ENCODE results near the gene DENR. TPM values are rescaled to one million over a fixed set of nuclear protein-coding genes. Genes with fewer than 3 reads are reported as not detected.

Gene DENR
- polyA plus RNA-seq, 1 donor from 2014 or later = 85.1 TPM

DNA sequence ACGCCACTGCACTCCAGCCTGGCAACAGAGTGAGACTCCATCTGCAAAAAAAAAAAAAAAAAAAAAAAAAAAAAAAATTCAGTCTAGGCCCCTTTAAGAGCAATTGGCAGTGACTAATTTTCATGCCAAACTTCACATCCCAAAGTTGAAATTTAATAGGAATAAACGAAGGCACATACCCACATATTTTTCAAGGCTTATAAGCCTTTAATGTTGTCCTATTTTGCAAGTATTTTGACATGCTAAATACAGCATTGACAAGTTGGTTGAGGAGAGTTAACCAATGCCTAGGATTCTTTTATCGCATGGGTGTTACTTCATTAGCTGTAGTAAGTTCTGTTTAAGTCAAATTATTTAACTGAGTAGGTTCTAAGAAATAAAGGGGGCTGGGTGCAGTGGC lies 59.2 kb downstream of the DENR start:
- no peak for TF ChIP-seq POLR2AphosphoS5 (IDR thresholded peaks at IDR 0.05)
- no peak for TF ChIP-seq RAD21 (conservative IDR thresholded peaks at IDR 0.05)
- TF ChIP-seq TAF1 (IDR thresholded peaks at IDR 0.05; ENCODE audit: low read depth) = no peak
- TF ChIP-seq, protein P1, sequence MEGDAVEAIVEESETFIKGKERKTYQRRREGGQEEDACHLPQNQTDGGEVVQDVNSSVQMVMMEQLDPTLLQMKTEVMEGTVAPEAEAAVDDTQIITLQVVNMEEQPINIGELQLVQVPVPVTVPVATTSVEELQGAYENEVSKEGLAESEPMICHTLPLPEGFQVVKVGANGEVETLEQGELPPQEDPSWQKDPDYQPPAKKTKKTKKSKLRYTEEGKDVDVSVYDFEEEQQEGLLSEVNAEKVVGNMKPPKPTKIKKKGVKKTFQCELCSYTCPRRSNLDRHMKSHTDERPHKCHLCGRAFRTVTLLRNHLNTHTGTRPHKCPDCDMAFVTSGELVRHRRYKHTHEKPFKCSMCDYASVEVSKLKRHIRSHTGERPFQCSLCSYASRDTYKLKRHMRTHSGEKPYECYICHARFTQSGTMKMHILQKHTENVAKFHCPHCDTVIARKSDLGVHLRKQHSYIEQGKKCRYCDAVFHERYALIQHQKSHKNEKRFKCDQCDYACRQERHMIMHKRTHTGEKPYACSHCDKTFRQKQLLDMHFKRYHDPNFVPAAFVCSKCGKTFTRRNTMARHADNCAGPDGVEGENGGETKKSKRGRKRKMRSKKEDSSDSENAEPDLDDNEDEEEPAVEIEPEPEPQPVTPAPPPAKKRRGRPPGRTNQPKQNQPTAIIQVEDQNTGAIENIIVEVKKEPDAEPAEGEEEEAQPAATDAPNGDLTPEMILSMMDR (IDR thresholded peaks at IDR 0.05; ENCODE audit: poor library complexity, severe bottlenecking) = no peak
- no peak for TF ChIP-seq EZH2 (IDR thresholded peaks at IDR 0.05; ENCODE audit: borderline replicate concordance, insufficient read depth, low read length, poor library complexity, severe bottlenecking)
- no peak for TF ChIP-seq EP300 (conservative IDR thresholded peaks at IDR 0.05; ENCODE audit: poor library complexity, severe bottlenecking)
- TF ChIP-seq, protein P2, sequence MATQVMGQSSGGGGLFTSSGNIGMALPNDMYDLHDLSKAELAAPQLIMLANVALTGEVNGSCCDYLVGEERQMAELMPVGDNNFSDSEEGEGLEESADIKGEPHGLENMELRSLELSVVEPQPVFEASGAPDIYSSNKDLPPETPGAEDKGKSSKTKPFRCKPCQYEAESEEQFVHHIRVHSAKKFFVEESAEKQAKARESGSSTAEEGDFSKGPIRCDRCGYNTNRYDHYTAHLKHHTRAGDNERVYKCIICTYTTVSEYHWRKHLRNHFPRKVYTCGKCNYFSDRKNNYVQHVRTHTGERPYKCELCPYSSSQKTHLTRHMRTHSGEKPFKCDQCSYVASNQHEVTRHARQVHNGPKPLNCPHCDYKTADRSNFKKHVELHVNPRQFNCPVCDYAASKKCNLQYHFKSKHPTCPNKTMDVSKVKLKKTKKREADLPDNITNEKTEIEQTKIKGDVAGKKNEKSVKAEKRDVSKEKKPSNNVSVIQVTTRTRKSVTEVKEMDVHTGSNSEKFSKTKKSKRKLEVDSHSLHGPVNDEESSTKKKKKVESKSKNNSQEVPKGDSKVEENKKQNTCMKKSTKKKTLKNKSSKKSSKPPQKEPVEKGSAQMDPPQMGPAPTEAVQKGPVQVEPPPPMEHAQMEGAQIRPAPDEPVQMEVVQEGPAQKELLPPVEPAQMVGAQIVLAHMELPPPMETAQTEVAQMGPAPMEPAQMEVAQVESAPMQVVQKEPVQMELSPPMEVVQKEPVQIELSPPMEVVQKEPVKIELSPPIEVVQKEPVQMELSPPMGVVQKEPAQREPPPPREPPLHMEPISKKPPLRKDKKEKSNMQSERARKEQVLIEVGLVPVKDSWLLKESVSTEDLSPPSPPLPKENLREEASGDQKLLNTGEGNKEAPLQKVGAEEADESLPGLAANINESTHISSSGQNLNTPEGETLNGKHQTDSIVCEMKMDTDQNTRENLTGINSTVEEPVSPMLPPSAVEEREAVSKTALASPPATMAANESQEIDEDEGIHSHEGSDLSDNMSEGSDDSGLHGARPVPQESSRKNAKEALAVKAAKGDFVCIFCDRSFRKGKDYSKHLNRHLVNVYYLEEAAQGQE (IDR thresholded peaks at IDR 0.05; ENCODE audit: borderline replicate concordance) = no peak
- no peak for TF ChIP-seq SMC3 (conservative IDR thresholded peaks at IDR 0.05; ENCODE audit: poor library complexity)
- TF ChIP-seq MXI1 (conservative IDR thresholded peaks at IDR 0.05; ENCODE audit: poor library complexity, severe bottlenecking) = no peak
- Histone ChIP-seq H3K79me2 (replicated peaks; ENCODE audit: insufficient read depth, low read length) (no peaks in the 10 kb centered on the region), H4K20me1 (ENCODE audit: insufficient read depth) (no peaks in the 10 kb centered on the region), H2AFZ (ENCODE audit: low read depth, low read length) (no peak overlapping the region), H3K4me2 (ENCODE audit: low read length) (no peak overlapping the region), H3K9me3 (ENCODE audit: low read length) (no peaks in the 10 kb centered on the region), H3K4me3 (ENCODE audit: low read length) (no peak overlapping the region), H3K27ac (ENCODE audit: low read length) (no peak overlapping the region), H3K9me2 (ENCODE audit: insufficient read depth, low read length) (no peaks in the 10 kb centered on the region), H3K9ac (ENCODE audit: low read length) (no peak overlapping the region), H3K27me3 (ENCODE audit: insufficient read depth, low read depth, low read length) (no peaks in the 10 kb centered on the region), H3F3A (ENCODE audit: insufficient read depth, low read length, poor library complexity, severe bottlenecking) (no peaks in the 10 kb centered on the region), H3K36me3 (ENCODE audit: insufficient read depth, low read length) (no peaks in the 10 kb centered on the region)

DNA sequence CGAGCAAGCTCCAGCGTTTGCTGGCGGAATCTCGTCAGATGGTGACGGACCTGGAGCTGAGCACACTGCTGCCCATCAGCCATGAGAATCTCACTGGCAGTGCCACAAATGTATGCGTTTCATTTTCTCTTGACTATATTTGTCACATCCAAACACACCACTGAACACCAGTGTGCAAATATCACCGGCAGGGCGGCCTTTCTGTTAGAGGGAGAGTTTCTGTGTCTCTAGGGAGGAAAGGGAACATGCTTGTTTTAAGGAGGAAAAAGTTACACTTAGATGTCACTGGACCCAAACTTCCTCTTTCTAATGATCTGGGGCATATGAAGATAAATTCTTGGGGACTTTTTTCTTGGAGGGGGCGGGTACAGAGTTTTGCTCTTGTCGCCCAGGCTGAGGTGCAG lies 60.7 kb downstream of the DENR start:
- no peak overlapping the region for H3K27ac ChIP-seq (ENCODE audit: low read length)
- H3K4me3 ChIP-seq (ENCODE audit: low read length) = no peak overlapping the region
- H3K27me3 ChIP-seq (ENCODE audit: insufficient read depth, low read depth, low read length) = no peaks in the 10 kb centered on the region
- H3K9me3 ChIP-seq (ENCODE audit: low read length) = no peaks in the 10 kb centered on the region
- no peaks in the 10 kb centered on the region for H3F3A ChIP-seq (ENCODE audit: insufficient read depth, low read length, poor library complexity, severe bottlenecking)
- no peak overlapping the region for H2AFZ ChIP-seq (ENCODE audit: low read depth, low read length)
- no peak overlapping the region for H3K9ac ChIP-seq (ENCODE audit: low read length)
- no peaks in the 10 kb centered on the region for H3K36me3 ChIP-seq (ENCODE audit: insufficient read depth, low read length)
- TF ChIP-seq TAF1 (IDR thresholded peaks at IDR 0.05; ENCODE audit: low read depth) = no peak
- TF ChIP-seq EZH2 (IDR thresholded peaks at IDR 0.05; ENCODE audit: borderline replicate concordance, insufficient read depth, low read length, poor library complexity, severe bottlenecking) = no peak
- TF ChIP-seq POLR2AphosphoS5 (IDR thresholded peaks at IDR 0.05) = no peak
- no peaks in the 10 kb centered on the region for H3K79me2 ChIP-seq (replicated peaks; ENCODE audit: insufficient read depth, low read length)
- H4K20me1 ChIP-seq (ENCODE audit: insufficient read depth) = no peaks in the 10 kb centered on the region
- no peaks in the 10 kb centered on the region for H3K9me2 ChIP-seq (ENCODE audit: insufficient read depth, low read length)
- H3K4me2 ChIP-seq (ENCODE audit: low read length) = no peak overlapping the region

All from neural cell (in vitro differentiated cells).